SK-N-DZ (cell line): ENCODE measurements around the gene SMTNL2. TPM values are rescaled to one million over a fixed set of nuclear protein-coding genes. Genes with fewer than 3 reads are reported as not detected.

ENCODE experiments used
- DNase-seq: peaks from one replicate; pipeline ENCODE4 v3.0.0-alpha.2; 2015; ENCODE audit warnings: low spot score
- polyA plus RNA-seq, 2 experiments: library from polyadenylated mRNA; depleted of rRNA; stranded (reverse); fragments of >200 nt; gene quantifications; 2 replicates each; pipeline ENCODE4 v1.2.3, GENCODE V29; 2014

Gene SMTNL2
- 0.23 and 0.28 TPM in 2 replicates for polyA plus RNA-seq (2014; cell fraction: cytosol; rRNA removed)
- 0.13 and 0.15 TPM in 2 replicates for polyA plus RNA-seq (2014; cell fraction: nucleus; rRNA removed)

- DNase-seq = no peak
Measured at GRCh38 chr17:4584101-4584916, at the start of gene SMTNL2. TSS of gene SMTNL2 (plus strand) at chr17:4584529. CDS start at chr17:4584606, 77 bp downstream.

GRCh38 chr17:4534928-4535666 lies 49.2 kb upstream of the SMTNL2 start:
- DNase-seq = no peak

GRCh38 chr17:4535667-4536258 lies 48.6 kb upstream of the SMTNL2 start:
- no peak for DNase-seq

DNA sequence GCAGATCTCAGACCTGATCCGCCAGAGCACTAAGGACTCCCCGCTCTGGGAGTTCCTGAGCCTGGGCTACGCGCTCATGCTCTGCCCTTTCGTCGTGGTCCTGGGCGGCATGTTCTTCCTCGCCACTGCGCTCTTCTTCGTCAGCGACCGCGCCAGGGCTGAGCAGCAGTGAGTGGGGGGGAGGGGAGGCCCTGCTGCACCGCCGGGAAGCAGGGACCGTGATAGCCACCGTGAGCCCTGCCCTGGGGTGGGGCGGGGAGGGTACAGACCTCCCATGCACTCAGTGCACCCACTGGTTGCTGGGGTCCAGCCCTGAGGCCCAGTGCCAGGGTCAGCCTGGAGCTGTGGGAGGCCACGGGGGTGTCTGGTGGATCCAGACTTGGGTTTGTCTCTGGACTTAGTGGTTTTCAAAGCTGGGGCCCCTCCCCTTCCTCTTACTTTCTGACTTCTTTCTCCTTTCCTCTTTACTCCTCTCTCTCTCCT lies 48.0 kb upstream of the SMTNL2 start:
- no peak for DNase-seq

GRCh38 chr17:4536742-4537411 lies 47.5 kb upstream of the SMTNL2 start:
- DNase-seq = no peak

DNA sequence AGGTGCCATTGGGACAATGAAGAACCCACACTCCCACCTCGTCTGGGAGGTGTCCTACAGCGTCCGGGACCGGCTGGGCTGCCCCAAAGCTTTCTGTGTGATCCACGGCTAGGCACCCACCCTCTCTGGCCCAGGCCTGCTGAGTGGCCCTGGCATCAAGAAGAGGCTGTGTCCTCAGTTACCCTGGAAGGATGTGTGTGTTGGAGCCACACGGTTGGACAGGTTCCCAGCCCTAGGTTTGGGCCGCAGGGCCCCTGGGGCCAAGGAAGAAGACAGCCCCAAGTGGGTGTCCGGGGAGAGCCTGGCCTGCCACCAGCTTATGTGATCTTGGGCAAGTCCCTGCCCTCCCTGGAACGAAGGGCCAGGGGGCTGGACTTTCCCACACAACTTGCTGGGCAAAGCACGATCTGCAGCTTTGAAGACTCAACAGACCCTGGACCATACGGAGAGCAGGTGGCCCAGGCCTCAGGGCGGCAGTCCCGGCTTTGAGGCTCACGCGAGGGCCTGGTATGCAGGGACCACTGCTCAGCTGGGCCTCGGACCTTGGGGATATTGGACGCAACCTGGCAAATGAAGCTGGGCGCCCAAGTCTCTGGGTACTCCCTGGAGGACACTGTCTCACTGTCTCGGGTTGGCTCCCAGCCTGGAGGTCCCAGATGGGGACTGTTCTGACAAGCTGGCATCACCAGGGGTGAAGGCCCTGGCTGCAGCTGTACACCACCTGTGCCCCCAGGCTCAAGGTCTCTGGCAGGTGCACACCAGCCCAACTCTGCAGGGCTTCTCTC lies 46.7 kb upstream of the SMTNL2 start:
- DNase-seq = no peak

- no peak for DNase-seq
Measured at GRCh38 chr17:4538236-4539002, 45.9 kb upstream of the SMTNL2 start.

DNA sequence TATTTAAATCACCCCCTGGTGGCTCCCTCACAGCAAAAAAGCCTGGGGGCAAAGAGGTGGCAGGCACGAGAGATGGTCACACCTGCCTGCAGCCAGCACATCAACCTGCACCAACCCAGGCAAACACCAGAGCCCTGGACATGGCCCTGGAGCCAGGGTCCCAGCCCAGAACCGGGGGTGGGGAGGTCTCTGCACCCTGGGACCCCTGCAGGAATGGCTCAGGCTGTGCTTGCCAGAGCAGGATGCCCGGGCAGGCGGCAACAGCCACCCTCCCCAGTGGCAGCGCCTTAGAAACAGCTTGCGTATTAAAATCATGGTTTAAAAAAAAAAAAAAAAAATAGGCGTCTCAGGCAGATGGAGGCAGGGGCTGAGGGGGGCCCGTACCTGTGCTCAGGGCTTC lies 45.3 kb upstream of the SMTNL2 start:
- no peak for DNase-seq

DNA sequence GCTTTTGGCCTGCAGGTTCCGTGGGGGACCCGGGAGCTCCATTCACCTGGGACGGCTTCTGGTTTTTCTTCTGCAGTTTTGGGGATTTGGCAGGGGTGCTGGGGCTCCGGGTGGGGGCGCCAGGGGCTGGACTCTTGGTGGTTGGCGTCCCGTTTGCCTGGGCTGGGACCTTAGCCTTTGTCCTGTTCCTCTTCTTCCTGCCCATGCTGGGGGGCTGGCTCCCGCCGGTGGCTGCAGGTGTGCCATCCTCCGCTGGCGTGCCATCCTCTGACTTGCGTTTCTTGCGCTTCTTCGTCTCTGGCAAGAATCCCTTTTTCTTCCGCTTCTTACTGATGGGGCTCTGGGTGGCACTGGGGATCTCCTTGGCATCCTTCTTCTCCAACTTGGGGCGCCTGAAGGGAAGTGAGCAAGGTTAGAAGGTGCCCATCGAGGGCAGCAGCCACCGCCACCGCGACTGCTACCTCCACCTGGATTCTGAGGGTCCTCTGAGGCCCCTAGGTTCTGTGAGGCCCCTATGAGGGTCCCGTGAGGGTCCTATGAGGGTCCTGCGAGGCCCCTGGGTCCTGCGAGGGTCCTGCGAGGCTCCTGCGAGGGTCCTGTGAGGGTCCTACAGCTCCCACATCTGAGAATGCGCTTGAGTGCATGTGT lies 44.6 kb upstream of the SMTNL2 start:
- DNase-seq = no peak

- DNase-seq = no peak
Measured at GRCh38 chr17:4540224-4540651, 44.1 kb upstream of the SMTNL2 start.

- DNase-seq = no peak
Measured at GRCh38 chr17:4540687-4541327, 43.5 kb upstream of the SMTNL2 start.

- DNase-seq = no peak
Measured at GRCh38 chr17:4541328-4542002, 42.9 kb upstream of the SMTNL2 start.

DNA sequence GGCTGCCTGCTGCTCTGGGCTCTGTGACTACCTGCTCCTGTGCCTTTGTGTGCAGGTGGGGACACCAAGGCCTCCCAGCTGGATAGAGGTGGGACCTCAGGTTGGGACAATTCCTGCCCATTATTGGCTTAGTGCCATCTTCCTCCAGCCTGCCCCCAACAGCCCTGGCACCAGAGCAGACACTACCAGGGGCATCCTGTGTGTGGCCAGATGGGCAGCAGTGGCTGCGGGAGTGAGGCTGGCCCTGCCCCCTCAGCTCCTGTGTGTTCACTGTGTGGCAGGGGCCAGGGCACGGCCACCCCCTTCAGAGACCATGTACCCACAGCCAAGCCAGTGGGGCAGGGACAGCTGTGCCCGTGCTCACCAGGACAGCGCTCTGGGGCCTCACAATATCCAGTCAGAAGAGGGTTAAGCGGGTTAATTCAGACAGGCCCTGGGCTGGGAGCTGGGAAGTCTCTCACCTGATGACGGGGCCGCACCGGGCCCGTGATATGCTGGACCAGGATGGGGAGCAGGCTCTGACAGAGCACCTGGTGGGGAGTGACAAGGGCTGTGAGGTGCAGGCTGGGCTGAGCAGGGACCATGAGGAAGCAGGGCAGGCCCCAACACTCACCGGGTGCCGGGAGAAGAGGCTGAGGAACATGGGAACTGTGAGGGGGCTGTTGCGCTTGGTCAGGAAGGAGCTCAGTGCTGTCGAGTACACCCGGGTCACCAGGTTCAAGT lies 42.2 kb upstream of the SMTNL2 start:
- DNase-seq = no peak

GRCh38 chr17:4542726-4543191 lies 41.6 kb upstream of the SMTNL2 start:
- no peak for DNase-seq

DNA sequence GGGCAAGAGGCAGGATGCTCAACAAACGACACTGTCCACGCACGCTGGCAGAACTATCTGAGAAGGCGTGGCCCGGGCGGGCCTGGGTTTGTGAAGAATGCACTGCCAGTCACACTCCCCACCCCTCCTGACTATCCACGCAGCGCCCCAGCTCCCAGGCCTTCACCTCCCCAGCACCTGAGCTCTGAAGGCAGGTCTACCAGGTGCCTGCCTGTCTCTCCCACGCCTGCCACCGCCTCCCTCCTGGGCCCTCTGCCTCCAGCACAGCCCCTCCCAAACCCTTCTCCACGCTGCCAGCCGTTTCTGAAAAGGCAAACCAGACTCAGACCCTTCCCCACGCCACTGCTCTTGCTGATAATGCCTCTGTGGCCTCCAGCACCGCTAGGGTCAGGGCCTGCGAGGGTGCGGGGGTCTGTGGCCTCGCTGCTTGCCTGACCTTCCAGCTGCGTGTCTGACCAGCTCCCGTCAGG lies 40.7 kb upstream of the SMTNL2 start:
- no peak for DNase-seq

DNA sequence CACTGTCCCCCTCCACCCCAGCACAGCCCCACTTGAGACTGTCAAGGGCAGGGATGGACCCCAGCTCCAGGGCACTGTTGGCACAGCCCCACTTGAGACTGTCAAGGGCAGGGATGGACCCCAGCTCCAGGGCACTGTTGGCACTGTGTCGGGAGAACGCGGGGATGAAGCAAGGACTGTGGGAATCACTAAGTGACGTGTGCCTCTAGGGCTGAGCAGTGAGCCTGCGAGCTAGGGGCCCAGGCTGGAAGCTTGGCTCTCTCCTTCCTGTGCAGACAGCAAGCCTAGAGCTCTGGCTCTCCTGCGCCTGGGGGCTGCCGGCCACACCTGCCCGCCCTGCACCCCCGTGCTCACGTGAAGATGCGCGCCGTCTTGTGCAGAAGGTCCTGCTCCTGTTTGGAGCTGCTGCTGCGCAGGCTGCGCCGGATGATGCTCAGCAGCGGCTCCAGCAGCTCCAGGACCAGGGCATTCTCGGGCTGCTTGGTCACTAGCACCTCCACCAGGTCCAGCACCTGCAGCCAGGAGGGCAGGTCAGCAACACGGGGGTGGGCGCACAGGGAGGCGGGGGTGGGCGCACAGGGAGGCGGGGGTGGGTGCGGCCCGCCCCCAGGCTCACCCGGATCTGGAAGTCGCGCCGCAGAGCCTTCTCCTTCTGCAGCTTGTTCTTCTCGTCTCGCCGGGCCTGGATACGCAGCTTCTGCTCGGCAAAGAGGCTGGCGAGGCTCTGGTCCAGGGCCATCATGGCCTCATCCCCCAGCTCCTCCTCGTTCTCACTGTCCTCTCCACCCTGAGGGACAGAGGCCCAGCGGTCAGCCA lies 40.0 kb upstream of the SMTNL2 start:
- DNase-seq = no peak

DNA sequence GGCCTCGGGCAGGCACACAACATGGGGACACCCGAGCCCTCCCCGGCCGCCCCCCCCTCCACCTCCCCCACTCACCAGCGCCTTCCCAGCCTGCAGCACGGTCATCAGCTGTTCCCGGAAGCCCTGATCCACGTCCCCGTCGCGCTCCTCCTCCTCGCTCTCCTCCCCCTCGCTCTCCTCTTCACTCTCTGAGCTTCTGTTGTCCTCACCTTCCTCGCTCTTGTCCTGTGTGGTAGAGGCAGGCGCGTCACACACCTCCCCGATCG lies 39.4 kb upstream of the SMTNL2 start:
- DNase-seq = no peak
